Urinary bladder (tissue), 4 donors: ENCODE results near the gene RUNX1. TPM values are rescaled to one million over a fixed set of nuclear protein-coding genes. Genes with fewer than 3 reads are reported as not detected.

Experiments used
- DNase-seq: peaks from one replicate; pipeline ENCODE4 v3.0.0-alpha.2; 2015; ENCODE audit errors: extremely low spot score
- H3K27ac ChIP-seq: one replicate; pipeline ENCODE4 v1.5.1; 2013; ENCODE audit warnings: low read depth, mild to moderate bottlenecking, moderate library complexity
- H3K36me3 ChIP-seq: one replicate; pipeline ENCODE4 v1.6.1; 2013; ENCODE audit warnings: mild to moderate bottlenecking, moderate library complexity; ENCODE audit not compliant: insufficient read depth
- H3K4me1 ChIP-seq: one replicate; pipeline ENCODE4 v1.6.1; 2013; ENCODE audit warnings: mild to moderate bottlenecking, moderate library complexity; ENCODE audit not compliant: insufficient read depth
- H3K4me3 ChIP-seq: one replicate; pipeline ENCODE4 v1.5.1; 2013; ENCODE audit warnings: low read depth, low read length
- WGBS: extraction: QIAGEN DNeasy Blood & Tissue Kit; methylation state at CpG from one replicate; pipeline ENCODE4 v1.1.7; 2013; 5-methylcytosine and 5-hydroxymethylcytosine counted together
- polyA plus RNA-seq: library from polyadenylated mRNA; stranded (reverse); fragments of 200-250 nt; gene quantifications from one replicate; pipeline ENCODE4 v1.2.3, GENCODE V29; 2013
- total RNA-seq: library from RNA; depleted of rRNA; stranded (reverse); fragments of >200 nt; gene quantifications from one replicate; pipeline ENCODE4 v1.2.3, GENCODE V29; 2014
- donor health status: healthy with polysubstance abuse.
- donor health status: healthy.

RUNX1 gene
- total and polyA plus RNA-seq, 2 donors, result 6.6 to 15.6 TPM

- Histone ChIP-seq H3K36me3 (no peaks in the 10 kb centered on the region), H3K27ac (no peak overlapping the region), H3K4me3 (no peak overlapping the region), H3K4me1 (peaks cover 2% of the 10 kb centered on the region)
- 91% methylated on average over 3 of the region's 3 CpGs for WGBS
- no peak for DNase-seq
Measured at GRCh38 chr21:34924194-34924593, 124.9 kb downstream of the RUNX1 start.

GRCh38 chr21:34923626-34924025 is 125.5 kb downstream of the RUNX1 start:
- Histone ChIP-seq H3K4me1 (peaks cover 2% of the 10 kb centered on the region), H3K27ac (no peak overlapping the region), H3K4me3 (no peak overlapping the region), H3K36me3 (no peaks in the 10 kb centered on the region)
- no peak for DNase-seq
- 96% methylated on average over 4 of the region's 4 CpGs for WGBS

- WGBS, result 80% methylated on average over 4 of the region's 4 CpGs
- no peak overlapping the region for H3K27ac ChIP-seq
- no peak overlapping the region for H3K4me3 ChIP-seq
- peaks cover 2% of the 10 kb centered on the region for H3K4me1 ChIP-seq
- no peak for DNase-seq
- no peaks in the 10 kb centered on the region for H3K36me3 ChIP-seq
Measured at GRCh38 chr21:34923202-34923601, 125.9 kb downstream of the RUNX1 start.

- H3K36me3 ChIP-seq, result no peaks in the 10 kb centered on the region
- H3K4me1 ChIP-seq, result peaks cover 2% of the 10 kb centered on the region
- H3K4me3 ChIP-seq, result no peak overlapping the region
- no peak for DNase-seq
- no peak overlapping the region for H3K27ac ChIP-seq
Measured at GRCh38 chr21:34922479-34922878, 126.6 kb downstream of the RUNX1 start.

GRCh38 chr21:34921151-34921550 is 128.0 kb downstream of the RUNX1 start:
- no peak overlapping the region for H3K27ac ChIP-seq
- DNase-seq, result no peak
- H3K4me3 ChIP-seq, result no peak overlapping the region
- H3K36me3 ChIP-seq, result no peaks in the 10 kb centered on the region
- H3K4me1 ChIP-seq, result peaks cover 2% of the 10 kb centered on the region

GRCh38 chr21:34919406-34919805 is 129.7 kb downstream of the RUNX1 start:
- 65% methylated on average over 6 of the region's 6 CpGs for WGBS
- Histone ChIP-seq H3K4me3 (no peak overlapping the region), H3K27ac (no peak overlapping the region), H3K36me3 (no peaks in the 10 kb centered on the region), H3K4me1 (peaks cover 2% of the 10 kb centered on the region)
- no peak for DNase-seq

GRCh38 chr21:34916446-34916845 is 132.7 kb downstream of the RUNX1 start:
- H3K36me3 ChIP-seq, result no peaks in the 10 kb centered on the region
- 69% methylated on average over 7 of the region's 7 CpGs for WGBS
- DNase-seq, result no peak
- H3K4me1 ChIP-seq, result peaks cover 2% of the 10 kb centered on the region
- no peak overlapping the region for H3K27ac ChIP-seq
- H3K4me3 ChIP-seq, result no peak overlapping the region

- H3K4me1 ChIP-seq, result peaks cover 2% of the 10 kb centered on the region
- no peak for DNase-seq
- H3K36me3 ChIP-seq, result no peaks in the 10 kb centered on the region
- H3K4me3 ChIP-seq, result no peak overlapping the region
- H3K27ac ChIP-seq, result no peak overlapping the region
Measured at GRCh38 chr21:34915364-34915841, 133.7 kb downstream of the RUNX1 start.

- 65% methylated on average over 3 of the region's 3 CpGs for WGBS
- no peak overlapping the region for H3K27ac ChIP-seq
- H3K36me3 ChIP-seq, result no peaks in the 10 kb centered on the region
- no peak overlapping the region for H3K4me3 ChIP-seq
- DNase-seq, result no peak
- H3K4me1 ChIP-seq, result peaks cover under 1% of the 10 kb centered on the region
Measured at GRCh38 chr21:34914239-34914638, 134.9 kb downstream of the RUNX1 start.

GRCh38 chr21:34913811-34914210 is 135.3 kb downstream of the RUNX1 start:
- WGBS, result 42% methylated on average over 5 of the region's 5 CpGs
- Histone ChIP-seq H3K4me1 (no peaks in the 10 kb centered on the region), H3K27ac (no peak overlapping the region), H3K36me3 (no peaks in the 10 kb centered on the region), H3K4me3 (no peak overlapping the region)
- no peak for DNase-seq

GRCh38 chr21:34912022-34912945 is 136.8 kb downstream of the RUNX1 start:
- WGBS, result 81% methylated on average over 11 of the region's 11 CpGs
- no peak overlapping the region for H3K4me3 ChIP-seq
- no peak for DNase-seq
- H3K4me1 ChIP-seq, result no peaks in the 10 kb centered on the region
- H3K27ac ChIP-seq, result no peak overlapping the region
- H3K36me3 ChIP-seq, result no peaks in the 10 kb centered on the region

GRCh38 chr21:34911360-34911759 is 137.7 kb downstream of the RUNX1 start:
- no peak for DNase-seq
- Histone ChIP-seq H3K36me3 (no peaks in the 10 kb centered on the region), H3K4me1 (no peaks in the 10 kb centered on the region), H3K27ac (no peak overlapping the region), H3K4me3 (no peak overlapping the region)
- 92% methylated on average over 2 of the region's 2 CpGs for WGBS

- no peaks in the 10 kb centered on the region for H3K36me3 ChIP-seq
- no peak overlapping the region for H3K27ac ChIP-seq
- H3K4me1 ChIP-seq, result no peaks in the 10 kb centered on the region
- H3K4me3 ChIP-seq, result no peak overlapping the region
- no peak for DNase-seq
- 90% methylated on average over 4 of the region's 4 CpGs for WGBS
Measured at GRCh38 chr21:34910396-34910795, 138.7 kb downstream of the RUNX1 start.

GRCh38 chr21:34909492-34910292 is 139.4 kb downstream of the RUNX1 start:
- Histone ChIP-seq H3K4me1 (no peaks in the 10 kb centered on the region), H3K36me3 (no peaks in the 10 kb centered on the region), H3K4me3 (no peak overlapping the region), H3K27ac (no peak overlapping the region)
- DNase-seq, result no peak
- WGBS, result 61% methylated on average over 3 of the region's 3 CpGs
